DLD1 (cell line): Measurements from ENCODE around the gene BUB3.

Experiments used
- in situ Hi-C: cut with HindIII; loops from 2 replicates; pipeline ENCODE4 v1.10.0; 2017; ENCODE audit warnings: low sequenced_read_pairs

Gene BUB3

GRCh38 chr10:123140983-123141390 lies 13.2 kb upstream of the BUB3 start:
- in situ Hi-C loops: no loop called here

- in situ Hi-C loops: no loop called here
These were observed 12.2 kb upstream of the BUB3 start for GRCh38 chr10:123141791-123142700.

GRCh38 chr10:123142701-123143161 lies 11.5 kb upstream of the BUB3 start:
- in situ Hi-C loops: no loop called here

GRCh38 chr10:123143162-123143824 lies 10.9 kb upstream of the BUB3 start:
- in situ Hi-C loops: no loop called here

- in situ Hi-C loops: no loop called here
These were observed 10.4 kb upstream of the BUB3 start for GRCh38 chr10:123143825-123144168.

GRCh38 chr10:123144697-123145541 lies 9.3 kb upstream of the BUB3 start:
- in situ Hi-C loops: no loop called here

GRCh38 chr10:123145542-123146012 lies 8.6 kb upstream of the BUB3 start:
- in situ Hi-C loops: no loop called here

- in situ Hi-C loops: no loop called here
These were observed 7.9 kb upstream of the BUB3 start for GRCh38 chr10:123146013-123146893.

GRCh38 chr10:123146894-123147634 lies 7.1 kb upstream of the BUB3 start:
- in situ Hi-C loops: no loop called here

GRCh38 chr10:123147635-123148413 lies 6.4 kb upstream of the BUB3 start, which contains the start of gene HMX2:
Gene HMX2 (plus strand): TSS chr10:123148136. CDS start chr10:123148379, 243 bp downstream.
- in situ Hi-C loops: no loop called here

GRCh38 chr10:123148414-123149161 lies 5.6 kb upstream of the BUB3 start:
- in situ Hi-C loops: no loop called here

- in situ Hi-C loops: no loop called here
These were observed 5.0 kb upstream of the BUB3 start for GRCh38 chr10:123149162-123149567.

GRCh38 chr10:123149568-123150270 lies 4.5 kb upstream of the BUB3 start:
- in situ Hi-C loops: no loop called here

- in situ Hi-C loops: no loop called here
These were observed 3.8 kb upstream of the BUB3 start for GRCh38 chr10:123150271-123150985.

GRCh38 chr10:123150986-123151736 lies 3.0 kb upstream of the BUB3 start:
- in situ Hi-C loops: no loop called here

- in situ Hi-C loops: no loop called here
These were observed 2.5 kb upstream of the BUB3 start for GRCh38 chr10:123151737-123152135.
